DOHH2 (cell line): ENCODE results near the gene CD302.

Source experiments
- H3F3A ChIP-seq: fragments of 200-600 bp; sonication (generic), shearing (Covaris generic); 2 replicates; pipeline ENCODE4 v1.6.0; 2016; ENCODE audit warnings: antibody characterized with exemption, mild to moderate bottlenecking; ENCODE audit not compliant: control insufficient read depth, insufficient read depth
- H3K27ac ChIP-seq: fragments of 200-600 bp; sonication (generic); 2 replicates; pipeline ENCODE4 v1.5.1; 2014; ENCODE audit warnings: low read depth, mild to moderate bottlenecking, low read length, moderate library complexity
- H3K27me3 ChIP-seq: fragments of 200-600 bp; sonication (generic); 2 replicates; pipeline ENCODE4 v1.6.1; 2014; ENCODE audit warnings: mild to moderate bottlenecking, low read length, mixed read lengths; ENCODE audit not compliant: control insufficient read depth
- H3K36me3 ChIP-seq: fragments of 200-600 bp; sonication (generic); 2 replicates; pipeline ENCODE4 v1.6.1; 2014; ENCODE audit warnings: mild to moderate bottlenecking, low read length, moderate library complexity, mixed read lengths; ENCODE audit not compliant: control insufficient read depth
- H3K4me1 ChIP-seq: fragments of 200-600 bp; sonication (generic); 2 replicates; pipeline ENCODE4 v1.6.1; 2014; ENCODE audit warnings: mild to moderate bottlenecking, low read length, mixed read lengths; ENCODE audit not compliant: control insufficient read depth
- H3K4me2 ChIP-seq: fragments of 200-600 bp; sonication (generic); 2 replicates; pipeline ENCODE4 v1.6.0; 2014; ENCODE audit warnings: mild to moderate bottlenecking, low read length, moderate library complexity
- H3K4me3 ChIP-seq: fragments of 200-600 bp; sonication (generic); 2 replicates; pipeline ENCODE4 v1.5.1; 2014; ENCODE audit warnings: mild to moderate bottlenecking, low read length, mixed read lengths
- H3K79me2 ChIP-seq: fragments of 200-600 bp; sonication (generic); 2 replicates; pipeline ENCODE4 v1.6.1; 2014; ENCODE audit warnings: mild to moderate bottlenecking, low read length, mixed read lengths; ENCODE audit not compliant: control insufficient read depth
- H3K9me2 ChIP-seq: fragments of 200-600 bp; sonication (generic); replicated peaks from 2 replicates; pipeline ENCODE4 v1.6.1; 2014; ENCODE audit warnings: mild to moderate bottlenecking, low read length, mixed read lengths; ENCODE audit not compliant: control insufficient read depth
- H3K9me3 ChIP-seq: fragments of 200-600 bp; sonication (generic); 2 replicates; pipeline ENCODE4 v1.6.1; 2014; ENCODE audit warnings: antibody characterized with exemption, low read length, mixed read lengths; ENCODE audit not compliant: control insufficient read depth, insufficient read depth
- H4K20me1 ChIP-seq: fragments of 200-600 bp; sonication (generic); 2 replicates; pipeline ENCODE4 v1.6.0; 2014; ENCODE audit warnings: low read depth, mild to moderate bottlenecking, antibody characterized with exemption, low read length, moderate library complexity; ENCODE audit not compliant: control insufficient read depth, insufficient read depth
- EZH2phosphoT487 ChIP-seq: fragments of 200-600 bp; sonication (generic); IDR thresholded peaks from 2 replicates; pipeline ENCODE4 v1.6.1; 2017; ENCODE audit warnings: borderline replicate concordance, mild to moderate bottlenecking, antibody characterized with exemption, low read length, moderate library complexity, mixed read lengths
- TF ChIP-seq, protein P1 (sequence below): fragments of 200-600 bp; sonication (generic); IDR thresholded peaks from one replicate; pipeline ENCODE4 v1.5.1; 2014; ENCODE audit warnings: antibody characterized with exemption, mild to moderate bottlenecking, low read depth, low read length; ENCODE audit not compliant: poor library complexity, severe bottlenecking

CD302 gene

DNA sequence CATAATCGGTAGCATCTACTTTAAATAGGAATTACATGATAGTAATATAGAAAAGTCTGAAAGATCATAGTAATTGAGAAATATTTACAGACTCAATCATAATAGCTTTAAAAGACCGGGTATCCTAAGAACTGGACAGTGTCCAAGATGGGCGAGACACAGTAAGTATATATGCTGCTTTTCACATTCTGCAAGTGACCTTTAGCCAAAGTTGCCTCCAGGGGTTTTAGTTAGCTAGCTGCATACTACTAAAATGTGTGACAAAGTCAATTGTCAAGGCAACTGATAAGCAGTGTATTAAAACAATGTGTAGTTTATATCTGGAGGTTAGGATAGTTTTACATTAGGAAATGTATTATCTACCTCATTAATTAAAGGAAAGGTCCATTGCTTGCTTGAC, 24.6 kb downstream of the CD302 start:
- no peaks in the 10 kb centered on the region for H3K9me2 ChIP-seq
- no peak overlapping the region for H3K4me3 ChIP-seq
- H3K36me3 ChIP-seq, result peaks cover 13% of the 10 kb centered on the region
- H3K27ac ChIP-seq, result no peak overlapping the region
- H3K4me1 ChIP-seq, result no peaks in the 10 kb centered on the region
- H4K20me1 ChIP-seq, result no peaks in the 10 kb centered on the region
- H3K27me3 ChIP-seq, result no peaks in the 10 kb centered on the region
- no peaks in the 10 kb centered on the region for H3K79me2 ChIP-seq
- no peaks in the 10 kb centered on the region for H3K9me3 ChIP-seq
- no peak overlapping the region for H3K4me2 ChIP-seq
- peaks cover 24% of the 10 kb centered on the region for H3F3A ChIP-seq
- no peak for TF ChIP-seq EZH2phosphoT487

DNA sequence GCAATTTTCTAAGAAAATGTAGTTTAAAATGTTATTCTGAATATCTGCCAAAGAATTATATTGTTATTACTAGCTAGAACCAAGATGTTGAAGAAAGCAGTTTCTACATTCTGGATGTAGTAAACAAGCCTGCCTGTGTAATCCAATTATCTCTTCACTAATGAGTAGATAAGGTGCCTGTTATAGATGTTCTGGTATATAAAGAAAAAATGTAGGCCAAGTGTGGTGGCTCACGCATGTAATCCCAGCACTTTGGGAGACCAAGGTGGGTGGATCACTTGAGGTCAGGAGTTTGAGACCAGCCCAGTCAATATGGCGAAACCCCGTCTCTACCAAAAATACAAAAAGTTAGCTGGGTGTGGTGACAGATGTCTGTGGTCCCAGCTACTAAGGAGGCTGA, 28.9 kb downstream of the CD302 start:
- TF ChIP-seq, protein P1, sequence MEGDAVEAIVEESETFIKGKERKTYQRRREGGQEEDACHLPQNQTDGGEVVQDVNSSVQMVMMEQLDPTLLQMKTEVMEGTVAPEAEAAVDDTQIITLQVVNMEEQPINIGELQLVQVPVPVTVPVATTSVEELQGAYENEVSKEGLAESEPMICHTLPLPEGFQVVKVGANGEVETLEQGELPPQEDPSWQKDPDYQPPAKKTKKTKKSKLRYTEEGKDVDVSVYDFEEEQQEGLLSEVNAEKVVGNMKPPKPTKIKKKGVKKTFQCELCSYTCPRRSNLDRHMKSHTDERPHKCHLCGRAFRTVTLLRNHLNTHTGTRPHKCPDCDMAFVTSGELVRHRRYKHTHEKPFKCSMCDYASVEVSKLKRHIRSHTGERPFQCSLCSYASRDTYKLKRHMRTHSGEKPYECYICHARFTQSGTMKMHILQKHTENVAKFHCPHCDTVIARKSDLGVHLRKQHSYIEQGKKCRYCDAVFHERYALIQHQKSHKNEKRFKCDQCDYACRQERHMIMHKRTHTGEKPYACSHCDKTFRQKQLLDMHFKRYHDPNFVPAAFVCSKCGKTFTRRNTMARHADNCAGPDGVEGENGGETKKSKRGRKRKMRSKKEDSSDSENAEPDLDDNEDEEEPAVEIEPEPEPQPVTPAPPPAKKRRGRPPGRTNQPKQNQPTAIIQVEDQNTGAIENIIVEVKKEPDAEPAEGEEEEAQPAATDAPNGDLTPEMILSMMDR, result no peak
- no peak for TF ChIP-seq EZH2phosphoT487
- H3K9me3 ChIP-seq, result no peaks in the 10 kb centered on the region
- no peak overlapping the region for H3K4me3 ChIP-seq
- H3K4me1 ChIP-seq, result no peaks in the 10 kb centered on the region
- H3K4me2 ChIP-seq, result no peak overlapping the region
- H3K36me3 ChIP-seq, result peaks cover 49% of the 10 kb centered on the region
- H3K9me2 ChIP-seq, result no peaks in the 10 kb centered on the region
- H3F3A ChIP-seq, result peaks cover 9% of the 10 kb centered on the region
- H3K79me2 ChIP-seq, result no peaks in the 10 kb centered on the region
- H3K27me3 ChIP-seq, result no peaks in the 10 kb centered on the region
- no peaks in the 10 kb centered on the region for H4K20me1 ChIP-seq
- H3K27ac ChIP-seq, result no peak overlapping the region

DNA sequence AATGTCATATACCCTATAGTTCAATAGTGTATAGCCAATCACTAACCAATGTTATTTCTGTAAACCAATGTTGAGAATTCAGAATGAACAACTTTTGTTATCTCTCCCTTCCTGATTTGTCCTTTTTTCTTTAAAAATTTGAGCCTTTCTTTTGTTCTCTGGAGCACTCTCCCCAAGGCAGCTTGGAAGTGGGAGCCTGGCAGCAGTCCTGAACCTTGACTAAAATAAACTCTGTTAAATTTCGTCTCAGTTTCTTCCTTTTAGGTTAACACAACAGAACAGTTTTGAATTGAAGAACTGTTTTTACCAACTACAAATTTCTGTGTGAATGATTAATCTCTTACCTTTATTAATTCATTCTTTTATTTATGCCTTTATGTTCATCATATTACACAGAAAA, 35.9 kb downstream of the CD302 start:
- H3K27me3 ChIP-seq, result no peaks in the 10 kb centered on the region
- TF ChIP-seq, protein P1, result no peak
- no peak for TF ChIP-seq EZH2phosphoT487
- H4K20me1 ChIP-seq, result no peaks in the 10 kb centered on the region
- H3K36me3 ChIP-seq, result peaks cover 96% of the 10 kb centered on the region
- H3K4me1 ChIP-seq, result no peaks in the 10 kb centered on the region
- H3K4me3 ChIP-seq, result no peak overlapping the region
- H3K4me2 ChIP-seq, result no peak overlapping the region
- peaks cover 3% of the 10 kb centered on the region; the same call in 1 of the 2 replicates for H3K79me2 ChIP-seq
- H3K27ac ChIP-seq, result no peak overlapping the region
- H3F3A ChIP-seq, result no peaks in the 10 kb centered on the region
- no peaks in the 10 kb centered on the region for H3K9me3 ChIP-seq
- no peaks in the 10 kb centered on the region for H3K9me2 ChIP-seq

GRCh38 chr2:159760326-159760725, 37.7 kb downstream of the CD302 start:
- Histone ChIP-seq H3F3A (no peaks in the 10 kb centered on the region), H3K27me3 (no peaks in the 10 kb centered on the region), H3K4me1 (no peaks in the 10 kb centered on the region), H3K79me2 (peaks cover 14% of the 10 kb centered on the region), H3K9me2 (no peaks in the 10 kb centered on the region), H3K27ac (no peak overlapping the region), H3K9me3 (no peaks in the 10 kb centered on the region), H3K4me3 (no peak overlapping the region), H3K4me2 (no peak overlapping the region), H4K20me1 (no peaks in the 10 kb centered on the region), H3K36me3 (peaks cover 95% of the 10 kb centered on the region)
- no peak for TF ChIP-seq EZH2phosphoT487
- TF ChIP-seq, protein P1, result no peak
